K562 (cell line): Measurements from ENCODE around the gene MRPS26.

Experiments
- FOXM1 ChIP-seq, 2 experiments: fragments of 450-650 bp in 1 of 2; sonication (generic) in 1 of 2; formaldehyde crosslinking in 1 of 2; IDR thresholded peaks; 2 replicates each; pipeline versions ENCODE4 v1.6.1 to v1.9.0; 2017 to 2022; ENCODE audit warnings: low read depth in 2 of 2, mild to moderate bottlenecking in 2 of 2, missing genetic modification reagents in 1 of 2, moderate library complexity in 1 of 2
- TCF7L2 ChIP-seq: fragments of 150-350 bp; IDR thresholded peaks from 2 replicates; pipeline ENCODE4 v1.6.1; 2016; ENCODE audit warnings: low read depth, mild to moderate bottlenecking, low read length, moderate library complexity
- ZKSCAN8 ChIP-seq: fragments of 200-800 bp; sonication (Bioruptor generic); IDR thresholded peaks from 2 replicates; pipeline ENCODE4 v1.6.1; 2016; ENCODE audit warnings: missing genetic modification characterization, missing compliant biosample characterization
- ZNF561 ChIP-seq: fragments of 450-650 bp; formaldehyde crosslinking; conservative IDR thresholded peaks from 2 replicates; pipeline ENCODE4 v1.4.0; 2020; ENCODE audit warnings: mild to moderate bottlenecking, moderate library complexity
- ZNF695 ChIP-seq: fragments of 450-650 bp; formaldehyde crosslinking; IDR thresholded peaks from 2 replicates; pipeline ENCODE4 v1.4.0; 2020; ENCODE audit warnings: mild to moderate bottlenecking, moderate library complexity
- TF ChIP-seq, protein P1 (sequence below): sonication (generic); formaldehyde crosslinking; IDR thresholded peaks from 2 replicates; pipeline ENCODE4 v1.8.1; 2023; ENCODE audit warnings: missing genetic modification reagents, mild to moderate bottlenecking, borderline replicate concordance

GRCh38 chr20:3094848-3095629, 49.2 kb downstream of the MRPS26 start:
- TF ChIP-seq ZNF695 (CRISPR knock-in tag) = no peak
- TF ChIP-seq, protein P1, sequence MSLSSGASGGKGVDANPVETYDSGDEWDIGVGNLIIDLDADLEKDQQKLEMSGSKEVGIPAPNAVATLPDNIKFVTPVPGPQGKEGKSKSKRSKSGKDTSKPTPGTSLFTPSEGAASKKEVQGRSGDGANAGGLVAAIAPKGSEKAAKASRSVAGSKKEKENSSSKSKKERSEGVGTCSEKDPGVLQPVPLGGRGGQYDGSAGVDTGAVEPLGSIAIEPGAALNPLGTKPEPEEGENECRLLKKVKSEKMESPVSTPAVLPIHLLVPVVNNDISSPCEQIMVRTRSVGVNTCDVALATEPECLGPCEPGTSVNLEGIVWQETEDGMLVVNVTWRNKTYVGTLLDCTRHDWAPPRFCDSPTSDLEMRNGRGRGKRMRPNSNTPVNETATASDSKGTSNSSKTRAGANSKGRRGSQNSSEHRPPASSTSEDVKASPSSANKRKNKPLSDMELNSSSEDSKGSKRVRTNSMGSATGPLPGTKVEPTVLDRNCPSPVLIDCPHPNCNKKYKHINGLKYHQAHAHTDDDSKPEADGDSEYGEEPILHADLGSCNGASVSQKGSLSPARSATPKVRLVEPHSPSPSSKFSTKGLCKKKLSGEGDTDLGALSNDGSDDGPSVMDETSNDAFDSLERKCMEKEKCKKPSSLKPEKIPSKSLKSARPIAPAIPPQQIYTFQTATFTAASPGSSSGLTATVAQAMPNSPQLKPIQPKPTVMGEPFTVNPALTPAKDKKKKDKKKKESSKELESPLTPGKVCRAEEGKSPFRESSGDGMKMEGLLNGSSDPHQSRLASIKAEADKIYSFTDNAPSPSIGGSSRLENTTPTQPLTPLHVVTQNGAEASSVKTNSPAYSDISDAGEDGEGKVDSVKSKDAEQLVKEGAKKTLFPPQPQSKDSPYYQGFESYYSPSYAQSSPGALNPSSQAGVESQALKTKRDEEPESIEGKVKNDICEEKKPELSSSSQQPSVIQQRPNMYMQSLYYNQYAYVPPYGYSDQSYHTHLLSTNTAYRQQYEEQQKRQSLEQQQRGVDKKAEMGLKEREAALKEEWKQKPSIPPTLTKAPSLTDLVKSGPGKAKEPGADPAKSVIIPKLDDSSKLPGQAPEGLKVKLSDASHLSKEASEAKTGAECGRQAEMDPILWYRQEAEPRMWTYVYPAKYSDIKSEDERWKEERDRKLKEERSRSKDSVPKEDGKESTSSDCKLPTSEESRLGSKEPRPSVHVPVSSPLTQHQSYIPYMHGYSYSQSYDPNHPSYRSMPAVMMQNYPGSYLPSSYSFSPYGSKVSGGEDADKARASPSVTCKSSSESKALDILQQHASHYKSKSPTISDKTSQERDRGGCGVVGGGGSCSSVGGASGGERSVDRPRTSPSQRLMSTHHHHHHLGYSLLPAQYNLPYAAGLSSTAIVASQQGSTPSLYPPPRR (CRISPR knock-in tag) = no peak
- no peak for TF ChIP-seq FOXM1 (IDR thresholded peaks at IDR 0.05; ENCODE audit: low read depth)
- no peak for TF ChIP-seq FOXM1 (CRISPR knock-in tag; IDR thresholded peaks at IDR 0.05; ENCODE audit: low read depth)
- TF ChIP-seq ZKSCAN8 (CRISPR knock-in tag) = no peak
- TF ChIP-seq TCF7L2 = no peak
- no peak for TF ChIP-seq ZNF561 (CRISPR knock-in tag)
